Gastroesophageal sphincter (tissue), 3 donors: ENCODE measurements around the gene SLC38A2.

ENCODE experiments used
- CTCF ChIP-seq, 4 experiments: fragments of 200-600 bp in 2 of 4; fragments of 450-650 bp in 2 of 4; sonication (generic) in 1 of 4; IDR thresholded peaks; one replicate each; pipeline ENCODE4 v1.5.1; 2017 to 2019; ENCODE audit warnings: antibody characterized with exemption in 4 of 4, mild to moderate bottlenecking in 2 of 4, moderate library complexity in 2 of 4
- POLR2A ChIP-seq, 2 donors: fragments of 450-650 bp; IDR thresholded peaks; one replicate each; pipeline ENCODE4 v1.6.1; 2017; ENCODE audit warnings: antibody characterized with exemption in 2 of 2, mild to moderate bottlenecking in 2 of 2, moderate library complexity in 1 of 2
- POLR2AphosphoS5 ChIP-seq: sonication (generic); formaldehyde crosslinking; IDR thresholded peaks from one replicate; pipeline ENCODE4 v1.6.1; 2017; ENCODE audit warnings: antibody characterized with exemption

GRCh38 chr12:46374310-46374709, 1.7 kb upstream of the SLC38A2 start:
- TF ChIP-seq CTCF (IDR thresholded peaks at IDR 0.05): no peak
- no peak for TF ChIP-seq POLR2A (IDR thresholded peaks at IDR 0.05)
- no peak for TF ChIP-seq POLR2AphosphoS5
